Measurements from ENCODE around the gene ANKRD2.

GRCh38 chr10:97574374-97575126, 2.0 kb downstream of the ANKRD2 start:
- TF ChIP-seq SP1 (IDR thresholded peaks at IDR 0.05) (no peak), BHLHE40 (IDR thresholded peaks at IDR 0.05; ENCODE audit: borderline replicate concordance) (no peak), ELF4 (IDR thresholded peaks at IDR 0.05) (no peak), FOXM1 (IDR thresholded peaks at IDR 0.05; ENCODE audit: borderline replicate concordance) (no peak), FOXA1 (IDR thresholded peaks at IDR 0.05) (no peak), HDGF (IDR thresholded peaks at IDR 0.05; ENCODE audit: borderline replicate concordance) (no peak)
- TF ChIP-seq, protein P1, sequence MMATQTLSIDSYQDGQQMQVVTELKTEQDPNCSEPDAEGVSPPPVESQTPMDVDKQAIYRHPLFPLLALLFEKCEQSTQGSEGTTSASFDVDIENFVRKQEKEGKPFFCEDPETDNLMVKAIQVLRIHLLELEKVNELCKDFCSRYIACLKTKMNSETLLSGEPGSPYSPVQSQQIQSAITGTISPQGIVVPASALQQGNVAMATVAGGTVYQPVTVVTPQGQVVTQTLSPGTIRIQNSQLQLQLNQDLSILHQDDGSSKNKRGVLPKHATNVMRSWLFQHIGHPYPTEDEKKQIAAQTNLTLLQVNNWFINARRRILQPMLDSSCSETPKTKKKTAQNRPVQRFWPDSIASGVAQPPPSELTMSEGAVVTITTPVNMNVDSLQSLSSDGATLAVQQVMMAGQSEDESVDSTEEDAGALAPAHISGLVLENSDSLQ (IDR thresholded peaks at IDR 0.05) = no peak
